H4 (cell line): Measurements from ENCODE around the gene NUTM2B. TPM values are rescaled to one million over a fixed set of nuclear protein-coding genes. Genes with fewer than 3 reads are reported as not detected.
"Not testable (repeated sequence)": the region's sequence is repeated elsewhere in the genome, so short reads cannot be mapped to it uniquely, and the experiment has no call there.

Experiments
- DNase-seq: peaks from one replicate; pipeline ENCODE4 v3.0.0-alpha.2; 2015; ENCODE audit warnings: low spot score
- total RNA-seq: library from RNA; depleted of rRNA; stranded (reverse); fragments of >200 nt; shearing (Covaris generic); gene quantifications from 2 replicates; pipeline ENCODE4 v1.2.3, GENCODE V29; 2014; rRNA removed

NUTM2B gene
- total RNA-seq, result 0.84 and 0.99 TPM in 2 replicates

GRCh38 chr10:79702927-79703326, at the start of gene NUTM2B:
TSS of gene NUTM2B (plus strand) at chr10:79703227. CDS start at chr10:79703610, 383 bp downstream.
- not testable (repeated sequence) for DNase-seq

GRCh38 chr10:79663287-79663686, 39.7 kb upstream of the NUTM2B start:
- DNase-seq, result not testable (repeated sequence)

- DNase-seq, result not testable (repeated sequence)
Measured at GRCh38 chr10:79664686-79665085, 38.3 kb upstream of the NUTM2B start.

GRCh38 chr10:79669248-79669788, 33.7 kb upstream of the NUTM2B start:
- not testable (repeated sequence) for DNase-seq

- not testable (repeated sequence) for DNase-seq
Measured at GRCh38 chr10:79674878-79675277, 28.1 kb upstream of the NUTM2B start.

GRCh38 chr10:79683026-79683883, 19.8 kb upstream of the NUTM2B start:
- not testable (repeated sequence) for DNase-seq

- DNase-seq, result not testable (repeated sequence)
Measured at GRCh38 chr10:79683884-79684720, 18.9 kb upstream of the NUTM2B start.

GRCh38 chr10:79685044-79685685, 17.9 kb upstream of the NUTM2B start:
- peak; percentile 22 for DNase-seq

- DNase-seq, result not testable (repeated sequence)
Measured at GRCh38 chr10:79686595-79686994, 16.4 kb upstream of the NUTM2B start.

- not testable (repeated sequence) for DNase-seq
Measured at GRCh38 chr10:79687406-79688150, 15.4 kb upstream of the NUTM2B start.

GRCh38 chr10:79688798-79689197, 14.2 kb upstream of the NUTM2B start:
- not testable (repeated sequence) for DNase-seq

GRCh38 chr10:79696596-79696995, 6.4 kb upstream of the NUTM2B start:
- not testable (repeated sequence) for DNase-seq

- DNase-seq, result not testable (repeated sequence)
Measured at GRCh38 chr10:79697141-79697540, 5.9 kb upstream of the NUTM2B start.

- not testable (repeated sequence) for DNase-seq
Measured at GRCh38 chr10:79700381-79700944, 2.6 kb upstream of the NUTM2B start.

- not testable (repeated sequence) for DNase-seq
Measured at GRCh38 chr10:79707017-79707416, 4.0 kb downstream of the NUTM2B start.

- not testable (repeated sequence) for DNase-seq
Measured at GRCh38 chr10:79714976-79715375, 11.9 kb downstream of the NUTM2B start.

- DNase-seq, result not testable (repeated sequence)
Measured at GRCh38 chr10:79716917-79717579, 14.0 kb downstream of the NUTM2B start.

- DNase-seq, result not testable (repeated sequence)
Measured at GRCh38 chr10:79720000-79720399, 17.0 kb downstream of the NUTM2B start.

GRCh38 chr10:79726620-79727019, 23.6 kb downstream of the NUTM2B start:
- DNase-seq, result not testable (repeated sequence)

- not testable (repeated sequence) for DNase-seq
Measured at GRCh38 chr10:79744844-79745243, 41.8 kb downstream of the NUTM2B start.
